HEK293 (cell line): ENCODE measurements around the gene LRP1B.

Source experiments
- CTCF ChIA-PET: fragments of 350-600 bp; formaldehyde crosslinking; extraction: SDS; loops from one replicate; lab custom pipeline; 2021; ENCODE audit warnings: antibody characterized with exemption; lab: Yijun Ruan, JAX
- POLR2A ChIA-PET: fragments of 300-600 bp; formaldehyde crosslinking; extraction: SDS; loops from one replicate; lab custom pipeline; 2020; ENCODE audit warnings: antibody characterized with exemption, inconsistent platforms; lab: Yijun Ruan, JAX
- H3K27ac ChIP-seq: fragments of 200-500 bp; sonication (Bioruptor generic); 2 replicates; pipeline ENCODE4 v1.5.1; 2014; ENCODE audit warnings: low read depth, low read length, control low read depth, inconsistent platforms; ENCODE audit errors: extremely low read depth
- H3K36me3 ChIP-seq, 2 experiments: fragments of 200-500 bp in 1 of 2; sonication (Bioruptor generic) in 1 of 2; 1 replicate in 1 of 2; 2 replicates in 1 of 2; pipeline ENCODE4 v1.5.1; 2014 to 2017; ENCODE audit warnings: inconsistent platforms in 2 of 2, low read length in 2 of 2; ENCODE audit not compliant: control insufficient read depth in 2 of 2, insufficient read depth in 1 of 2
- H3K4me1 ChIP-seq: fragments of 200-500 bp; sonication (Bioruptor generic); 2 replicates; pipeline ENCODE4 v1.5.1; 2014; ENCODE audit warnings: mild to moderate bottlenecking, low read length, inconsistent platforms; ENCODE audit not compliant: control insufficient read depth, insufficient read depth
- H3K4me3 ChIP-seq: 2 replicates; pipeline ENCODE4 v1.5.1; 2011; ENCODE audit warnings: low read depth, mild to moderate bottlenecking, control low read depth, low read length, moderate library complexity
- H3K9me3 ChIP-seq: fragments of 200-500 bp; sonication (Bioruptor generic); 2 replicates; pipeline ENCODE4 v1.5.1; 2014; ENCODE audit warnings: low read depth, low read length, inconsistent platforms; ENCODE audit not compliant: control insufficient read depth, insufficient read depth
- KLF8 ChIP-seq: fragments of 450-650 bp; formaldehyde crosslinking; IDR thresholded peaks from 2 replicates; pipeline ENCODE4 v1.5.1; 2016; ENCODE audit warnings: missing biosample characterization, missing genetic modification characterization
- PRDM10 ChIP-seq: fragments of 450-650 bp; formaldehyde crosslinking; IDR thresholded peaks from 2 replicates; pipeline ENCODE4 v1.5.1; 2016; ENCODE audit warnings: missing biosample characterization, missing genetic modification characterization
- RBAK ChIP-seq: fragments of 450-650 bp; formaldehyde crosslinking; IDR thresholded peaks from 2 replicates; pipeline ENCODE4 v1.5.1; 2016; ENCODE audit warnings: missing biosample characterization, missing genetic modification characterization
- SALL2 ChIP-seq: fragments of 450-650 bp; formaldehyde crosslinking; IDR thresholded peaks from 2 replicates; pipeline ENCODE4 v1.5.0; 2017; ENCODE audit warnings: missing biosample characterization, mild to moderate bottlenecking, missing genetic modification characterization, borderline replicate concordance
- SETDB1 ChIP-seq: IDR thresholded peaks from one replicate; pipeline ENCODE4 v1.6.1; 2017; ENCODE audit warnings: mild to moderate bottlenecking, low read length, moderate library complexity, mixed read lengths; ENCODE audit not compliant: insufficient read length
- SP3 ChIP-seq: fragments of 450-650 bp; formaldehyde crosslinking; IDR thresholded peaks from 2 replicates; pipeline ENCODE4 v1.5.1; 2016; ENCODE audit warnings: missing biosample characterization, missing genetic modification characterization
- ZBTB1 ChIP-seq: fragments of 450-650 bp; formaldehyde crosslinking; IDR thresholded peaks from 2 replicates; pipeline ENCODE4 v1.5.1; 2016; ENCODE audit warnings: missing biosample characterization, missing genetic modification characterization
- ZNF24 ChIP-seq: fragments of 450-650 bp; formaldehyde crosslinking; IDR thresholded peaks from 2 replicates; pipeline ENCODE4 v1.5.1; 2016; ENCODE audit warnings: missing biosample characterization, missing genetic modification characterization
- ZNF274 ChIP-seq, 2 experiments: fragments of 200-500 bp in 1 of 2; fragments of 450-650 bp in 1 of 2; sonication (Bioruptor generic) in 1 of 2; formaldehyde crosslinking in 1 of 2; IDR thresholded peaks; 2 replicates each; pipeline versions ENCODE4 v1.5.1 to v1.6.1; 2014 to 2016; ENCODE audit warnings: borderline replicate concordance in 1 of 2, inconsistent platforms in 1 of 2, low read length in 1 of 2, missing biosample characterization in 1 of 2, missing genetic modification characterization in 1 of 2
- ZNF292 ChIP-seq: fragments of 450-650 bp; formaldehyde crosslinking; IDR thresholded peaks from 2 replicates; pipeline ENCODE4 v1.5.1; 2016; ENCODE audit warnings: low read depth, missing biosample characterization, missing genetic modification characterization, borderline replicate concordance
- ZNF324 ChIP-seq: fragments of 450-650 bp; formaldehyde crosslinking; IDR thresholded peaks from 2 replicates; pipeline ENCODE4 v1.5.1; 2016; ENCODE audit warnings: missing biosample characterization, missing genetic modification characterization
- ZNF354C ChIP-seq: fragments of 450-650 bp; formaldehyde crosslinking; IDR thresholded peaks from 2 replicates; pipeline ENCODE4 v1.5.1; 2016; ENCODE audit warnings: missing biosample characterization, missing genetic modification characterization, low read depth, borderline replicate concordance
- ZNF366 ChIP-seq: fragments of 450-650 bp; formaldehyde crosslinking; conservative IDR thresholded peaks from 2 replicates; pipeline ENCODE4 v1.5.1; 2016; ENCODE audit warnings: missing biosample characterization, missing genetic modification characterization
- ZNF433 ChIP-seq: fragments of 450-650 bp; formaldehyde crosslinking; IDR thresholded peaks from 2 replicates; pipeline ENCODE4 v1.5.1; 2016; ENCODE audit warnings: missing biosample characterization, missing genetic modification characterization, low read depth
- ZNF544 ChIP-seq: fragments of 450-650 bp; formaldehyde crosslinking; IDR thresholded peaks from 2 replicates; pipeline ENCODE4 v1.5.0; 2017; ENCODE audit warnings: missing biosample characterization, missing genetic modification characterization
- ZNF549 ChIP-seq: fragments of 450-650 bp; IDR thresholded peaks from 2 replicates; pipeline ENCODE4 v1.5.1; 2018; ENCODE audit warnings: missing biosample characterization, missing genetic modification characterization, mild to moderate bottlenecking, inconsistent platforms, moderate library complexity
- ZNF555 ChIP-seq: fragments of 450-650 bp; formaldehyde crosslinking; conservative IDR thresholded peaks from 2 replicates; pipeline ENCODE4 v1.5.1; 2017; ENCODE audit warnings: missing biosample characterization, mild to moderate bottlenecking, missing genetic modification characterization, inconsistent platforms
- ZNF660 ChIP-seq: fragments of 450-650 bp; IDR thresholded peaks from 2 replicates; pipeline ENCODE4 v1.5.1; 2018; ENCODE audit warnings: missing biosample characterization, mild to moderate bottlenecking, missing genetic modification characterization
- ZNF777 ChIP-seq: fragments of 450-650 bp; formaldehyde crosslinking; IDR thresholded peaks from 2 replicates; pipeline ENCODE4 v1.5.1; 2017; ENCODE audit warnings: missing biosample characterization, missing genetic modification characterization, borderline replicate concordance
- TF ChIP-seq, protein P1 (sequence below): fragments of 450-650 bp; formaldehyde crosslinking; IDR thresholded peaks from 2 replicates; pipeline ENCODE4 v1.5.1; 2017; ENCODE audit warnings: missing biosample characterization, missing genetic modification characterization
- TF ChIP-seq, protein P2 (sequence below): fragments of 450-650 bp; formaldehyde crosslinking; IDR thresholded peaks from 2 replicates; pipeline ENCODE4 v1.5.1; 2016; ENCODE audit warnings: missing biosample characterization, missing genetic modification characterization
- TF ChIP-seq, protein P3 (sequence below): fragments of 450-650 bp; formaldehyde crosslinking; IDR thresholded peaks from 2 replicates; pipeline ENCODE4 v1.5.1; 2016; ENCODE audit warnings: missing biosample characterization, missing genetic modification characterization, low read depth

LRP1B gene

DNA sequence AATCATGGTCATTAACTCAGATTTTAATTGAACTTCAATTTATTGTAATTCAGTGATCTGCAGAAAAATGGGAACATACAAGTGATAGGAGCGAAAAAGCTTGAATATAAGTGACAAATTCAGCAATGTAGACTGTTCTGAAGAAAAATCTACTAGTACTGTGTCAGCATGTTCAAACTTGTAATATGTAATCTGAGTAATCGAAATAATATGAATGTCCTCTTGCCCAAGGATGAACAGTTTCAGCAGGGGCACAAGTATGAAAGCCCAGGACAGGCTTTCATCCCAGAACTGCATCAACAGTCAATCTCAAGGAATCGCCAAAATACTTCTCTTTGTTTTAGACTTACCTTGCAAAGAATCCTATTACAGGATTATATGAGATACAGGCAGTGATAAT, 1110.5 kb downstream of the LRP1B start (continued):
- TF ChIP-seq ZNF324 = no peak

DNA sequence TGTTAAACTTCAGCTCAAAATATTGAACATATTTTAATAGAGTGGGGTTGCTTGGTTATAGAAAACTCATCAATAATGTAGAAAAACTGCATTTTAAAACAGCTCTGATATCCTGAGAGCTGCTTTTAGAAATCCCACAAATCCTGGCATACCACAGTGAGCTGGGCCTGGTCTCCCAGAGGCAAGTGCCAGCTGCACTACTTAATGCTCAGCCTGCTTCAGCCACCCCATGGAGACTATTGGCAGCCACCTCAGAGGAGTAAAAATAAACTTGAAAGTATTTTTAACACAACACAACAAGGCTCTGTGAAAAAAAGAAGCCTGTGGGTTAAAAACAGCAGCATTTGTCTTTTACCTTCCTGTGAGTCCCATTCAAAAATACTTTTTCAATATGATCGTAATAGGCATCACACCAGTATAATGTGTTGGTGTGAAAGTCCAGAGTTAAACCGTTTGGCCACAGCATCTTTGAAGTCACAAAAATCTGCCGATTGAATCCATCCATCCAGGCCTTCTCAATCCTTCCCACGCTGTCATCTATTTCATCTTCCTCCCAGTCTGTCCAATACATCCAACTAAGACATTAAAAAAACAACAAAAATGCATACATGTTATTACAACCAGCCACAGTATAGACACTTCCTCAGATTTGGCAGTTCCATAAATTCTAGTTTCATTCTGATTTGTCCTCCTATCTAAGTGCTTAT, 1115.3 kb downstream of the LRP1B start:
- TF ChIP-seq ZNF777 (tag by site-specific recombination) (no peak), PRDM10 (tag by site-specific recombination) (no peak), ZNF354C (tag by site-specific recombination) (no peak), SETDB1 (no peak), ZNF433 (tag by site-specific recombination) (no peak)
- TF ChIP-seq, protein P1, sequence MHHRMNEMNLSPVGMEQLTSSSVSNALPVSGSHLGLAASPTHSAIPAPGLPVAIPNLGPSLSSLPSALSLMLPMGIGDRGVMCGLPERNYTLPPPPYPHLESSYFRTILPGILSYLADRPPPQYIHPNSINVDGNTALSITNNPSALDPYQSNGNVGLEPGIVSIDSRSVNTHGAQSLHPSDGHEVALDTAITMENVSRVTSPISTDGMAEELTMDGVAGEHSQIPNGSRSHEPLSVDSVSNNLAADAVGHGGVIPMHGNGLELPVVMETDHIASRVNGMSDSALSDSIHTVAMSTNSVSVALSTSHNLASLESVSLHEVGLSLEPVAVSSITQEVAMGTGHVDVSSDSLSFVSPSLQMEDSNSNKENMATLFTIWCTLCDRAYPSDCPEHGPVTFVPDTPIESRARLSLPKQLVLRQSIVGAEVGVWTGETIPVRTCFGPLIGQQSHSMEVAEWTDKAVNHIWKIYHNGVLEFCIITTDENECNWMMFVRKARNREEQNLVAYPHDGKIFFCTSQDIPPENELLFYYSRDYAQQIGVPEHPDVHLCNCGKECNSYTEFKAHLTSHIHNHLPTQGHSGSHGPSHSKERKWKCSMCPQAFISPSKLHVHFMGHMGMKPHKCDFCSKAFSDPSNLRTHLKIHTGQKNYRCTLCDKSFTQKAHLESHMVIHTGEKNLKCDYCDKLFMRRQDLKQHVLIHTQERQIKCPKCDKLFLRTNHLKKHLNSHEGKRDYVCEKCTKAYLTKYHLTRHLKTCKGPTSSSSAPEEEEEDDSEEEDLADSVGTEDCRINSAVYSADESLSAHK (tag by site-specific recombination) = no peak
- Histone ChIP-seq H3K9me3 (no peaks in the 10 kb centered on the region), H3K27ac (no peak overlapping the region), H3K4me3 (no peak overlapping the region), H3K4me1 (no peaks in the 10 kb centered on the region), H3K36me3 (no peaks in the 10 kb centered on the region)
- ChIA-PET CTCF (no interaction called here), POLR2A (no interaction called here)

DNA sequence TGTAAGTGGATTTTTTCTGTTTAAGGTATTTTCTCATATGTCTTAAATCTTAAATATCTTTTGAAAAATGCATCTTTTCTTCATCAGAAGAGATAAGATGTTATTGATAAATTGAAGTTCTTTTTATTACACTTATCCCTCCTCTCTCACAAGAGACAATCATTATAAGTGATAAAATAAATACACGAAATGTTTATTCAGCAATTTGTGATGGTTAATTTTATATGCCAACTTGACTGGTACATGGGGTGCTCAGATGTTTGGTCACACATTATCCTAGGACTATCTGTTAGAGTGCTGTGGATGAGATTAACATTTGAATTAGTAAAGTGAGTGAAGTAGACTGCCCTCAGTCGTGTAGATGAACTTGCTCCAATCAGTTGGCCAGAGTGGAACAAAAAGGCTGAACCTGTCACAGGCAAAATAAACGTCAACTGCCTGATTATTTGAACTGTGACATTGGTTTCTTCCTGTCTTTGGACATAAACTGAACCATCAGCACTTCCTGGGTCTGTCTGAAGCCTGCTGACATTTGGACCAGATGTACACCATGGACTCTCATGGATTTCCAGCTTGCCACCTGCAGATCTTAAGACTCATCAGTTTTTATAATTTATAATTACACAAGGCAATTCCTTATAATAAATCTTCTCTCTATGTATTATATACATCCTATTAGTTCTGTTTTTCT, 1126.7 kb downstream of the LRP1B start:
- ChIA-PET POLR2A (no interaction called here), CTCF (no interaction called here)
- H3K4me1 ChIP-seq = no peaks in the 10 kb centered on the region
- H3K36me3 ChIP-seq = no peaks in the 10 kb centered on the region
- H3K27ac ChIP-seq = no peak overlapping the region
- no peaks in the 10 kb centered on the region for H3K9me3 ChIP-seq
- TF ChIP-seq ZNF555 (no peak), ZBTB1 (no peak), ZNF292 (tag by site-specific recombination) (no peak), ZNF366 (tag by site-specific recombination) (no peak), ZNF24 (tag by site-specific recombination) (no peak), RBAK (tag by site-specific recombination) (no peak), SALL2 (no peak), ZNF549 (tag by site-specific recombination) (no peak), ZNF274 (IDR thresholded peaks at IDR 0.05; ENCODE audit: low read length) (no peak), ZNF274 (tag by site-specific recombination; IDR thresholded peaks at IDR 0.05; ENCODE audit: borderline replicate concordance) (no peak), SP3 (tag by site-specific recombination) (no peak), KLF8 (no peak), ZNF660 (tag by site-specific recombination) (no peak), ZNF544 (tag by site-specific recombination) (no peak)
- TF ChIP-seq, protein P2, sequence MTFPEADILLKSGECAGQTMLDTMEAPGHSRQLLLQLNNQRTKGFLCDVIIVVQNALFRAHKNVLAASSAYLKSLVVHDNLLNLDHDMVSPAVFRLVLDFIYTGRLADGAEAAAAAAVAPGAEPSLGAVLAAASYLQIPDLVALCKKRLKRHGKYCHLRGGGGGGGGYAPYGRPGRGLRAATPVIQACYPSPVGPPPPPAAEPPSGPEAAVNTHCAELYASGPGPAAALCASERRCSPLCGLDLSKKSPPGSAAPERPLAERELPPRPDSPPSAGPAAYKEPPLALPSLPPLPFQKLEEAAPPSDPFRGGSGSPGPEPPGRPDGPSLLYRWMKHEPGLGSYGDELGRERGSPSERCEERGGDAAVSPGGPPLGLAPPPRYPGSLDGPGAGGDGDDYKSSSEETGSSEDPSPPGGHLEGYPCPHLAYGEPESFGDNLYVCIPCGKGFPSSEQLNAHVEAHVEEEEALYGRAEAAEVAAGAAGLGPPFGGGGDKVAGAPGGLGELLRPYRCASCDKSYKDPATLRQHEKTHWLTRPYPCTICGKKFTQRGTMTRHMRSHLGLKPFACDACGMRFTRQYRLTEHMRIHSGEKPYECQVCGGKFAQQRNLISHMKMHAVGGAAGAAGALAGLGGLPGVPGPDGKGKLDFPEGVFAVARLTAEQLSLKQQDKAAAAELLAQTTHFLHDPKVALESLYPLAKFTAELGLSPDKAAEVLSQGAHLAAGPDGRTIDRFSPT = no peak
- TF ChIP-seq, protein P3, sequence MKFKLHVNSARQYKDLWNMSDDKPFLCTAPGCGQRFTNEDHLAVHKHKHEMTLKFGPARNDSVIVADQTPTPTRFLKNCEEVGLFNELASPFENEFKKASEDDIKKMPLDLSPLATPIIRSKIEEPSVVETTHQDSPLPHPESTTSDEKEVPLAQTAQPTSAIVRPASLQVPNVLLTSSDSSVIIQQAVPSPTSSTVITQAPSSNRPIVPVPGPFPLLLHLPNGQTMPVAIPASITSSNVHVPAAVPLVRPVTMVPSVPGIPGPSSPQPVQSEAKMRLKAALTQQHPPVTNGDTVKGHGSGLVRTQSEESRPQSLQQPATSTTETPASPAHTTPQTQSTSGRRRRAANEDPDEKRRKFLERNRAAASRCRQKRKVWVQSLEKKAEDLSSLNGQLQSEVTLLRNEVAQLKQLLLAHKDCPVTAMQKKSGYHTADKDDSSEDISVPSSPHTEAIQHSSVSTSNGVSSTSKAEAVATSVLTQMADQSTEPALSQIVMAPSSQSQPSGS (tag by site-specific recombination) = no peak
- H3K4me3 ChIP-seq = no peak overlapping the region
